ENCODE measurements around the gene ABCF3.

Gene ABCF3

DNA sequence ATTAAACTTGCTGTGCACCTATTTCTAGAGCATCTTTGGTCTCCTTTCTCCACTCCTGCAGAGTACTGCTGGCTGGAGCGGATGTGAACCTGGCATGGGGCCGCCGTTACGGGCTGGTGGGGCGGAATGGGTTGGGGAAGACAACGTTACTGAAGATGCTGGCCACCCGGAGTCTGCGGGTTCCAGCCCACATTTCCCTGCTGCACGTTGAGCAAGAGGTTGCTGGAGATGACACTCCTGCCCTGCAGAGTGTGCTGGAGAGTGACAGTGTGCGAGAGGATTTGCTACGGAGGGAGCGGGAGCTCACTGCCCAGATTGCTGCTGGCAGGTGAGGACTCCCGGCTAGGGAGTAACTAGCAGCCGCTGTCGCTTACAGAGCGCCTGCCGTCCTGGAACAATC lies 2.1 kb downstream of the ABCF3 start:
- FAIRE-seq = no peak

DNA sequence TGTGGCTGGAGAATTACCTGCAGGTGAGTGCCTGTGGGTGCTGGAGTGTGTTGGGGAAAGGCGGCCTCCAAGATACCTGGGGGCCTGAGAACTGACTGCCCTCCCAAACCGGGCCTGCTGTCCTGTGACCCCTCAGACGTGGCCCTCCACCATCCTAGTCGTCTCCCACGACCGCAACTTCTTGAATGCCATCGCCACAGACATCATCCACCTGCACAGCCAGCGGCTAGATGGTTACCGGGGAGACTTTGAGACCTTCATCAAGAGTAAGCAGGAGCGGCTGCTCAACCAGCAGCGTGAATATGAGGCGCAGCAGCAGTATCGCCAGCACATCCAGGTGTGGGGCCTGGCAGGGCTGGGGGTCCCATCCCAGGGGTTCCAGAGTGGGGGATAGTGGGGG lies 3.4 kb downstream of the ABCF3 start:
- FAIRE-seq = no peak

DNA sequence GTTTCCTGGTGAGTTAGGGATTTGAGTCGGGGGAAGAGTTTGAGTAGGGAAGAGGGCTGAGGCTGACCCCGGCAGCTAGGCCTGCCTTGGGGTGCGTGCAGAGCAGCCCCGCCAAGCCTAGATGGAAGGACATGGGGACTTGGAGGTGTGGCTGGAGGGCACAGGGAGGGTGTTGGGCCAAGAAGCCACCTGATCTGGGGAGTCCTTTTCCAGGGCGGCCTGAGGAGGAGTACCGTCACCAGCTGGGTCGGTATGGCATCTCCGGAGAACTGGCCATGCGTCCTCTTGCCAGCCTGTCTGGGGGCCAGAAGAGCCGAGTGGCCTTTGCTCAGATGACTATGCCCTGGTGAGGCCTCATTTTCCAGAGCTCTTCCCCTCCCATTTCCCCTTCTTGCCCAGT lies 6.9 kb downstream of the ABCF3 start:
- FAIRE-seq = no peak

DNA sequence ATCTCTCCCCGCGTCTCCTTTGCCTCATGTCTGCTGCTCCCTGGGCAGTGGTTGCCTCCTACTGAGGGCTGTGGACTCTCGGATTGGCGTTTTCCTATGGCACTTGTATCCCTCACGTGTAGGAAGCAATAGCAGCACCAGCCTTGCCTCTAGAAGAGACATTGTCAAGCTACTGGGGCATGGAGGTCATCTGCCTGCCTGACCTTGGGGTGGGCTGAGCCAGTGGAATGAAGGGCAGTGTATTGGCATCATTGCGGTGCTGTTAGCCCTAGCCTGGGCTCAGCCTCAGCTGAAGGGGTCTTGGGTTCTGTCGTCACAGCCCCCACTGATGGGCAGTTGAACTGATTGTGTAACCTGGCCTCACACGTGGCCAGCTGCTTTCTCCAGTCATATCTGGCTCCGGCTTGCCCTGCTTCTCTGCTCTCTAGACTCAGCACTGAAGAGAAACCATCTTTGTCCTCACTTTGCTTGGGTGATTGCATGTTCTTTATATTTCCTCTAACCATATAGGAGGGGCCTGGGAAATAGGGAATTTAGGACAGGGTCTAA lies 8.1 kb downstream of the ABCF3 start:
- FAIRE-seq = no peak

DNA sequence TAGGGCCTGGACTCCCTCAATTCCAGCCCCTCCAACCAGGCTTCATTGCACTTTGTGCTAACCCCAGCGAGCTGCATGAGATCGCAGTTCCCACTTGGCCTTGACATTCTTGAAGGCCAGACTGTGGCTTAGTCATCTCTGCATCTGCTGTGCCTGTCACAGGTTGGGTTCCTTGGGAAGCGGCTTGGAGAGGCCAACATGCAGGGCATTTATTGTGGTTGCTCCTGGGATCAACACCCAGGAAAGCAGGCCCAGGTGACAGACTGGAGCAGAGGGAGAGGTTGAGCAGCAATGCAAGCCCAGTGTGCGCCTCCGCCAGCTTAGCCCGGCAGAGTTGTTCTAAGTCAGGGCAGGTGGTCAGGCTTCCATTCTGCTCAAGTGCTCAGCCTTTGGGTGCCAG lies 10.5 kb downstream of the ABCF3 start:
- FAIRE-seq = no peak

DNA sequence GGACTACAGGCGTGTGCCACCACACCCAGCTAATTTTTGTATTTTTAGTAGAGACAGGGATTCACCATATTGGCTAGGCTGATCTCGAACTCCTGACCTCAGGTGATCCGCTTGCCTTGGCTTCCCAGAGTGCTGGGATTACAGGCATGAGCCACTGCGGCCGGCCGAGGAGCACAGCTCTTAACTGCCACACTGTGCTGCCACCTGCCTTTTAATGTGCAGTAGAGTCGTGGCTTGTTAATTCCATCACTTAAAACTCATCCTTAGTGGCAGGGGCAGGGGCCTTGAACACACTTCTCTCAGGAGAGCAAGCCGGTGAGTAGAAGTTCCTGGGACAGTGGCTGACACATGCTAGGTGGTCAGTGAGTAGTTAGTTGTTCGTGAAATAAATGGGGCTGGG lies 12.5 kb downstream of the ABCF3 start:
- FAIRE-seq = no peak

DNA sequence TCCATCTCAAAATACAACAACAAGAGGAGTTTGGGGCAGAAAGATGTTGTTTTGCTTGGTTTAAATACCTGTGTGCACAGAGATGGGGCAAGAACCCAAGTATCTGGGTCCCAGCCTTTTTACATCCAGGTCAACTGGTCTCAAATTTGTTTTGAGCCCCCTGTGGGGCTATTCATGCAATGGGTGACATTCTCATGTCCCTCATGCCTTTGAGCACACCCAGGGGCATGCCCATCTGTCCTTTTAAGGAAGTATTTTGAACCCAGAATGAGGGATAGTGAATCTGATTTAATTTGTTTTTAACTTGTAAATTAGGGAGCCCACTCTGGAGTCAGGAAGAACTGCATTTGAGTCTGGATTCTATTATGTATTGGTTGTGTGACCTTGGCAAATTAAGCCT lies 14.8 kb downstream of the ABCF3 start:
- no peak for FAIRE-seq

DNA sequence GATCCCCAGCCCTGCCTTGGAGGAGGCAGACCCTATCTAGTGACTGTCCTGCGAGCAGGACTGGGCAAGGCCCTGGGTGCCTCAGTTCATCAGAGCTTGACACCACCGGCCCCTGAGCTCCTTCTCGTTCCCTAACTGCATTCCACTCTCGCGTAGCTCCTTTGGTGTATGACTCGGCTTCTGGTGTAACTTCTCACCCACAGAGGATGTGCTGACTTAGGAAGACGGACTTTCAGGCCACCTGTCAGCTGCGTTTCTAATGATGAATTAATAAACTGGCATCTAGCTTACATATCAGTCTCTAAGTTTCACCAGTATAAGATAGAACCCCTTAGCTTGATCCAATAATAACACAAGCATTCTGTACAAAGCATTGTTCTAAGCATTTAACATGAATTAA lies 17.5 kb downstream of the ABCF3 start:
- no peak for FAIRE-seq

DNA sequence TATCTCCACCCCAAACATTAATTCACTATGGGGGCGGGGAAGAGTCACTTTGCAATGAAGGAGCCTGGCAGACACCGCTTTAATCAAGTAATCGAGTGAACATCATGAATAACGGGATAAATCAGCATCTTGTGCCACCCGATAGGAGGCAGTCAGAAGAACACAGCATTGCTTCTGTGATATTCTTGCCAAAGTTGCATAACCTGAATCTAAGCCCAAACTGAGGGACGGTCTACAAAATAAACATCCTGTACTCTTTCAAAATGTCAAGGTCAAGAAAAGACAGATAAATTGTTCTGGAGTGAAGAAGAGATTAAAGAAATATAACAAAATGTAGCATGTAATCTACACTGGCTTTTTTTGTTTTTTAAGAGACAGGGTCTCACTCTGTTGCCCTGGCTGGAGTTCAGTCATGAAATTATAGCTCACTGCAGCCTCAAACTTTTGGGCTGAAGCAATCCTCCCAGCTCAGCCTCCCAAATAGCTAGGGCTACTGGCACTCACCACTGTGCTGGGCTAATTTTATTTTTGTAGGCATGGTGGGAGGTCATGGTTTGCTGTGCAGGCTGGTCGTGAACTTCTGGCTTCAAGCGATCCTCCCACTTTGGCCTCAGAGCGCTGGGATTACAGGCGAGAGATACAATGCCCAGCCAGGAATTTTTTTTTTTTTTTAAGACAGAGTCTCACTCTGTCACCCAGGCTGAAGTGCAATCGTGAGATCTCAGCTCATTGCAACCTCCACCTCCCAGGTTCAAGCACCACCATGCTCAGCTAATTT lies 23.3 kb downstream of the ABCF3 start:
- FAIRE-seq = no peak

DNA sequence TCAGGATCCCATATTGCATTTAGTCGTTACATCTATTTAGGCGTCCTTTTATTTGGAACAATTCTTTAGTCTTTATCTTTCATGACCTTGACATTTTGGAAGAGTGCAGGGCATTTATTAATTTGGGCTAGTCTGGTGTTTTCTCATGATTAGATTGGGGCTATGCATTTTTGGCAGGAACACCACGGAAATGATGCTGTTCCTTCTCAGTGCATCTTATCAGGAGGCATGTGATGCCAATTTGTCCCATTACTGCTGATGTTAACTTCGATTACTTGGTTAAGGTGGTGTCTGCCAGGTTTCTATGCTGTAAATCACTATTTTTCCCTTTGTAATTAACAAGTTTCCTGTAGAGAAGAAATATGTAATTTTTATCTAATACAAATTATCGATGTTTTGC lies 25.3 kb downstream of the ABCF3 start:
- FAIRE-seq = no peak

DNA sequence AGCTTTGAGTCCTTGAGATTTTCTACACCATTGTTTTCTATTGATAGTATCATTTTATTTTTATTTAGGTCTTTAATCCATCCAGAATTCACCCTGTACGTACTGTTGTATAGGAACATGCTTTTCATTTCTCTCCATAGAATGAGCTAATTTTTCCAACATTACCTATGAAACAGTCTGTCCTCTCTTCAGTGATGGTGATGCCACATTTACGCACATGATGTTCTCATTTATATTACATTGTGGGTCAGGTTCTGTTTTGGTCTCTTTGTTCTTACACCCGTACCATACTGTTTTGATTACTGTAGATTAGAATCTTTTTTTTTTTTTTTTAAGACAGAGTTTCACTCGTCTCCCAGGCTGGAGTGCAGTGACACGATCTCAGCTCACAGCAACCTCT lies 25.7 kb downstream of the ABCF3 start:
- FAIRE-seq = no peak

DNA sequence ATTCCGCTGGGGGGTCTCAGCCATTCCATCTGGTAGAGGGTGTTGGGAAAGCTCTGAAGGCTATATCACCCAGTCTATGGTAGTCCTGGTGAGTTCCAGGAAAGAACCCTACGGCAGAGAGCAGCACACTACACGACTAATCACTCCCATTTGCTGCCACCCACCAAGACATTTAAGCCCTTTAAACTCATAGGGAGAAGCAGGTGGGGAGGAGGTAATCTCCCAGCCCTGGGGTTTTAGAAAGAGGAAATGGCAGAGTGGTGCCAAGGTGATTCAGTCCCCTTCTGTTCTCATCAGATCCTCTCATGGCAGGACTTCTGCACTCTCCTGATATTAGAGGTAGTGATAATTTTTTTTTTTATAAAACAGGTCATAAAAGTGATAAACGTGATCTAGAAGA lies 32.8 kb downstream of the ABCF3 start:
- no peak for FAIRE-seq

DNA sequence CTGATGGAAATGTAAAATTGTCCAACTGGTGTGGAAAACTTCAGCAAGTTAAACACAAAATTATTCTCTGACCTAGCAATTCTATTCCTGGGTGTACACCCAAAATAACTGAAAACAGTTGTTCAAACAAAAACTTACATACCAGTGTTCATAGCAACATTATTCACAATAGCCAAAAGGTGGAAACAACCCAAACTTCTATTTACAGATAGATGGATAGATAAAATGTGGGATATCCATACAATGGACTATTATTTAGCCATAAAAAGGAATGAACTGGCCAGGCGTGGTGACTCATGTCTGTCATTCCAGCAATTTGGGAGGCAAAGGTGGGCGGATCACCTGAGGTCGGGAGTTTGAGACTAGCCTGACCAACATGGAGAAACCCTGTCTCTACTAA lies 36.5 kb downstream of the ABCF3 start:
- no peak for FAIRE-seq

DNA sequence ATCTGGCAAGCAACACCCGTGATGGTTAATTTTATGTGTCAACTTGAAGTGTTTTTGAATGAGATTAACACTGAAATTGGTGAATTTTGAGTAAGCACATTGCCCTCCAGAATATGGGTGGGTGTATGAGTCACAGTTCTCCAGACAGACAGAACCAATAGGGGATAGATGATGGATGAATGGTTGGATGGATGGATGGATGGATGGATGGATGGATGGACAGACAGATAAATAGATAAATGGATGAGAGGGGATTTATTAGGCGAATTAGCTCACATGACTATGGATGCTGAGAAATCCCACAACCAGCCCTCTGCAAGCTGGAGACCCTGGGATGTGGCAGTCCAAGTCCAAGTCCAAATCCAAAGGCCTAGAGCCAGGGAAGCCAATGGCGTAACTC lies 37.9 kb downstream of the ABCF3 start:
- no peak for FAIRE-seq

DNA sequence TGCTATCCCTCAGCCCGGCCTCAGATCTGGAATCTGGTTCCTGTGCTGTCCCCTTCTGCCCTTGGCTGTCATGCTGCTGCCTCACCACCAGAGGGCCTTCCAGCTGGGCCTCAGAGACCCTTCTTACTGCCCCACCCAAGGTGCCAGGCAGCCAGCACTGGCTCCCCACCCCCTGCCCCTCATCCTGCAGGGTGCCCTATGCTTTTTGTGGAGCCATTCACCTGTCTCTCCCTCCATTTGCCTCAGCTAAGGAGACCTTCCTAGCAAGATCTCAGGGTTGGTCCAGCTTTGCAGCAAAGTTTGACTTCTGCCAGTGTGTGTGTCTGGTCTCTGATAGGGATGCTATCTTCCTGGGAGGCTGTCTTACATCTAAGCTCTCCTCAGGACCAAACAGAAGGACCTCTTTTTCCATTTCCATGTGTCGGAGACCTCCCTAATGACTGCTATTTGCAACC lies 41.5 kb downstream of the ABCF3 start:
- no peak for FAIRE-seq

DNA sequence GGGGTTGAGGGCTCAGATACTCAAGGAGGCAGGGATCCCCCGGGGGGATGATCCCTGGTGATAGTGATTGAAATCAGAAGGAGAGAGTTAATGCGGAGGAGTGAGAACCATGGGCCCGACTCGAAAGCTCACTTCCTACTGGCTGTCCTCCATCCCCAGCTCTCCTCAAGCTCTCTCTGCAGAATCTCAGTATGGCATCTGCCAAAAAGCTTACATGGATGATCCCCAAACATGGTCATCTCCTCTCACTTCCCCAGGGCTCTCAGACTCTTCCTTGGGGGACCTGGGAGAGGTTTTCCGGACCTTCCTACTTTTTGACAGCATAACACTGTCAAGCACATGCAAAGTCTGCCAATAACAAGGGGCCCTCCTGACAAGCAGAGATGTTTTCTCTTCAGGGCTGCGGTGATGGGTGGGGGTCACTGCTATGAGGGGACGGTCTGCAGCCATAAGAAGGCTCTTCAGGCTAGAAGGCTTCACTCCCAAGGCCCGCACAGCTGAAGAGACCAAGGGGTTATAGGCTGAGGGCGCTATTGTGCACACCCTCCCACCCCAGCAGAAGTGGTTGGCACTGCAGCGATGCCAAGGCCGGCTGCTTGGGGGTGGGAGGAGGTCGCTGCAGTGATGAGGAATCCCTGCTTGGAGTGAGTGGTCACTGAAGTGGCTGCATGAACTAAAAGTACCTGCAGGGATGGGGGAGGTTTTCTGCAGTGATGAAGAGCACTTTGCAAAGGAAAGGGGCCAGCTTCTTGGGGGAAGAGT lies 42.6 kb downstream of the ABCF3 start:
- no peak for FAIRE-seq

DNA sequence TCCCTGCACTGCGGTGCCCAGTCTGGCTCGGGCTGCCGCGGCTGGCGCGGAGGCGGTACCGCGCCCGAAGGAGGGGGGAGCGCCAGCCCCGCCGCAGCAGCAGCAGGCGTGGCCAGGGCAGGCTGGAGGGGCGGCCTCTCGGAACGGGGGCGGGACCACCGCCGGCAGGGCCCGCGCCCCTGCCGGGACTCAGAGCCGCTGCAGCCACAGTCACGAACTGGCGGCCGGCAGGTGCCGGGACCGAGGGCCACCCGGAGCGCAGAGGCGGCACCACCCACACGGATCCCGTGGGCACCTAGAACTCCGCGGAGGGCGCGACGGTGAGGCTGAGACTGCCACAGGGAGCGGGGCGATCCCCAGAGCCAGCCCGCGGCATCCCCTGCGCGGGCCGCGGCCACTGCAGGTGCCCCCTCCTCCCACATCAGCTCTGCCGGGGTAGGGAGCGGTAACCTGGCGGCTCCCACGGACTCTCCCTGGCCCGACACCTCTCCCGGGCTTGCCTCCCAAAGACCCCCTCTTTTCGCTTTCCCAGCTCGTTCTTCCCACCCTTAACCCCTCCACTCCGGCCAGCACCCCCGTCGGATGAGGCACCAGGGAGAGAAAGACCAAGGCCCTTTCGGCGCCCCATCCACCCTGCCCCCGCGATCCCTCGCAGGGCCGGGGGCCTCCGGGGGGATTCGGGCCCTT lies 43.5 kb downstream of the ABCF3 start, which contains the start of gene VWA5B2:
TSS of gene VWA5B2 (plus strand) at position 192 of the 687 bp plus-strand sequence. CDS start 944 bp downstream, outside the sequence.
- FAIRE-seq = no peak

DNA sequence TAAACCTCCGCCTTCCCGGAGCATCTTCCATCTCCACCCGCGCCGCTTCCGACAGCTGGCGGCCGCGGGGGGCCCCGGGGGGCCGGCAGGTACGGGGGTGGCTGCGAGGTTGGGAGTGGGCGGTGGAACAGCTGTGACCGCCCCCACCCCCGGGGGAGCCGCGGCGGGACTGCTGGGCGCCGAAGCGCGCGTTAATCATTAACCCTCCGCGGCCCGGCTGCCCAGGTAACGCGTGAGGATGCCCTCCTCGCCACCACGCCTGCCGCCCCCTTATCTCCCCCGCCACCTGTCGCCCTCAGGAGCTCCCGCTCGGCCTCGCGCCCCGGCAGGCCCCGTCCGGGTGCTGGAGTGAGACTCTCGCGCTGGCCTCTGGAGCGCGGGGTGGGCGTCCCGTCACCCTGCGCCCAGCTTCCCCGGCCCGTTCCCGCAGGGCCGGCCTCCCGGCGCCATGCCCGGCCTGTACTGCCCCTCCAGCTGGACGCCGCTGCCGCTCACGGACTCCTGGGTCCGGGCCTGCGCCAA lies 44.1 kb downstream of the ABCF3 start:
- FAIRE-seq = no peak

DNA sequence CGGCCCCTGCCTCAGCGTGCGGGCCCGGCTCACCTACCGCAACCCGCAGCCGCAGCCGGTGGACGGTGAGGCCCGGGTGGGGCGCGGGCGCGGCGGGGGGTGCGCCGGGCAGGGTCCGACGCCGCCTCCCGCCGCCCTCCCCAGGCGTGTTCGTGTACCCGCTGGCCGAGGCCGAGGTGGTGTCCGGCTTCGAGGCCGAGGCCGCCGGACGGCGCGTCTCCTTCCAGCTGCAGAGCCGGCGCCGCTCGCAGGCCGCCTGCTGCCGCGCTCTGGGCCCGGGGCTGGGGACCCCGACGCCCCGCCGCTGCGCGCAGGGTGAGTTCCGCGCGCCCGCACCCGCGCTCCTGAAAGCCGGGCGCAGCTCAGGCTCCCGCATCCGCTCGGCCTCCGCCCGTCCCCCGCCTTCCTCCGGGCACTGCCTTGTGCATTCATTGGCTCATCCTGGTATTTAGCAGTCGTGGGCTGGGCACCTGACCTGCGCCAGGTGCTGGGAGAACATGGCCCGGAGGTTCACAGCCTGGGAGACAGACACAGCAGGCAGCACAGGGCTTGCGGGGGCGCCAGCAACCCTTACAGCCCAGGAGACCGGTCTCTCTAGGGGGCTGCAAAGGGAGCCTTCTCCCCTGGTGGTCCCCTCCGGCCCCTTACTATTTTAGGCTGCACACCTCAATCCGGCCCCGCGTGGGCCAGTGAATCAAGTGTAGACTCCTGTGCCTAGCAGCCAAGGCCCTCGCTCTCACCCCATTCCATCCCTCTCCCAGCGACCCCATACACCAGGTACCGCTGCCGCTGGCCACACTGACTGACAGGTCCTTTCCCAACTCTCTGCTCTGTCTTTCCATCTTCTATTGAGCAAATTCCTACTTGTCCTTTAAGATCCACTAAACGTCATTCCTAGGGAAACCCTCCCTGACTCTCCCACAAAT lies 44.9 kb downstream of the ABCF3 start:
- FAIRE-seq = no peak

DNA sequence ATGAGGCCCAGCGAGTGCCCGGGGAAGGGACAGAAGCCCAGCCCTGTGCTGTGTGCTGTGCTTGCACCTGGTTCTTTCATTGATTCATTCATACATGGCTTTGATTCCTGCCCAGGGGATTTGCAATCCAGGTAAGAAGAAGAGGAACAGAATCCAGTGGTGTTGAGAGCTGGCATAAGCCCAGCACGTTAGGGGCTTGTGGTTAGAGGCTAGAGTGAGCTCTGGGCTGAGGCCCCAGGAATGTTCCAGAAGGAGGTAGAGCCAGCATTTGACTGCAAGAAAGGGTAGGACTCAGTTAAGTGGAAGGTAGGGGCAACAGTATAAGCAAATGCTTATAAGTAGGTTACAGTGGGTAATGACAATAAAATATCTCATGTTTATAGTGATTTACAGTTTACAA lies 45.7 kb downstream of the ABCF3 start:
- FAIRE-seq = no peak

DNA sequence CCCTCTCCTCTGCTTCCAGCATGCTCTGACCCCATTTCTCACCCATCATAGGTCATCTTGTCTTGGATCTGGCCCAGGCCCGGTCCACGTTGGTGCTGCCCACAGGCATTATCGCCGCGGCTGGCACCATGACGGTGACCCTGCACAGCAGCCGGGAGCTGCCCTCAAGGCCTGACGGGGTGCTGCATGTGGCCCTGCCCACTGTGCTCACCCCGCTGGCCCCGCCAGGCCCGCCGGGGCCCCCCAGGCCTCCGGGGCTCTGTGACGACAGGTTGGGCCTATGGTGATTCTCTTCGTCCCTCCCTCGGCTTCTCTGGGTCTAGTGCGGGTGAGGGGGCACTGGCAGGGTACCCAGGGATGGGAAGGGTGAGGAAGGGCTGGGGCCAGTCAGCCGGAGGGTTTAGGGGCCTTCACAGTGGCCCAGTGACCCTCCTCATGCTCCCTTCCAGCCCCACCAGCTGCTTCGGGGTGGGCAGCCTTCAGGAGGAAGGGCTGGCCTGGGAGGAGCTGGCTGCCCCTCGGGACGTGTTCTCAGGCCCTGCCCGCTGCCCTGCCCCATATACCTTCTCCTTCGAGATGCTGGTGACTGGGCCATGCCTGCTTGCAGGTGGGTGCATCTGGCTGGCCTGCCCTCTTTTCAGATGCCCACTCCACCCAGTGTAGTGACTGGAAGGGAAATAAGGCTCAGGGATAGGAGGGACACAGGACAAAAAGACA lies 47.3 kb downstream of the ABCF3 start:
- no peak for FAIRE-seq

All from G401.6 (cell line).